Astrocyte of the hippocampus (primary cell): ENCODE measurements around the gene SLC36A4.
"Not testable (repeated sequence)": the region's sequence is repeated elsewhere in the genome, so short reads cannot be mapped to it uniquely, and the experiment has no call there.

Experiments
- DNase-seq: peaks from one replicate; pipeline ENCODE4 v3.0.0; 2011; ENCODE audit warnings: low read depth, low spot score

SLC36A4 gene

GRCh38 chr11:93197380-93198214, at the start of gene SLC36A4:
Gene SLC36A4, minus strand, starts transcription at chr11:93197991. Its CDS starts 159 bp downstream, at chr11:93197832.
- DNase-seq = peak; percentile 95

DNA sequence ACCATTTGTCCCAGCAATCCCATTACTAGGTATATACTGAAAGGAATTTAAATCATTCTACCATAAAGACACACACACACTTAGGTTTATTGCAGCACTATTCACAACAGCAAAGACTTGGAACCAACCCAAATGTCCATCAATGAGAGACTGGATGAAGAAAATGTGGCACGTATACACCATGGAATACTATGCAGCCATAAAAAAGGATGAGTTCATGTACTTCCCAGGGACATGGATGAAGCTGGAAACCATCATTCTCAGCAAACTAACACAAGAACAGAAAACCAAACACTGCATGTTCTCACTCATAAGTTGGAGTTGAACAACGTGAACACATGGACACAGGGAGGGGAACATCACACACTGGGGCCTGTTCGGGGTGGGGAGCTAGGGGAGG, 49.0 kb upstream of the SLC36A4 start:
- not testable (repeated sequence) for DNase-seq

GRCh38 chr11:93244018-93244417, 46.2 kb upstream of the SLC36A4 start:
- no peak for DNase-seq

- no peak for DNase-seq
These were observed 42.2 kb upstream of the SLC36A4 start for GRCh38 chr11:93239966-93240365.

DNA sequence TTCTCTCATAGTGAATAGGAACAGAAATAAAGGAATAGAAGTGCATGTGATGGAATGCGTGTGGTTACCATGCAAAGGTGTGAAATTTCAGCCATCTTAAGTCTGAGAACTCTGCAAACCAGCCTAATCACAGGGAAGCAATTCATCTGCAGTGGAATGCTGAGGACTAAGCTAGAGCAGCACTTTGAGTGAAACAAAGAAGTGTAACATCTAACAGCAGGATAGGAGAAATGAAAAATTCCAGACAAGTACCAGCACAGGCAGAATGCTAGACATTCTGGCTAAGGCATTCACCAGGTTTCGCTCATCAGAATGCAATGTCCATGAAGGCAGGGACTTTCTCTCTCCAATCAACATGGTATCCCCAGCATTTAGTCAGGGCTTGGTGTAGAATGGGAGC, 41.2 kb upstream of the SLC36A4 start:
- DNase-seq = no peak

DNA sequence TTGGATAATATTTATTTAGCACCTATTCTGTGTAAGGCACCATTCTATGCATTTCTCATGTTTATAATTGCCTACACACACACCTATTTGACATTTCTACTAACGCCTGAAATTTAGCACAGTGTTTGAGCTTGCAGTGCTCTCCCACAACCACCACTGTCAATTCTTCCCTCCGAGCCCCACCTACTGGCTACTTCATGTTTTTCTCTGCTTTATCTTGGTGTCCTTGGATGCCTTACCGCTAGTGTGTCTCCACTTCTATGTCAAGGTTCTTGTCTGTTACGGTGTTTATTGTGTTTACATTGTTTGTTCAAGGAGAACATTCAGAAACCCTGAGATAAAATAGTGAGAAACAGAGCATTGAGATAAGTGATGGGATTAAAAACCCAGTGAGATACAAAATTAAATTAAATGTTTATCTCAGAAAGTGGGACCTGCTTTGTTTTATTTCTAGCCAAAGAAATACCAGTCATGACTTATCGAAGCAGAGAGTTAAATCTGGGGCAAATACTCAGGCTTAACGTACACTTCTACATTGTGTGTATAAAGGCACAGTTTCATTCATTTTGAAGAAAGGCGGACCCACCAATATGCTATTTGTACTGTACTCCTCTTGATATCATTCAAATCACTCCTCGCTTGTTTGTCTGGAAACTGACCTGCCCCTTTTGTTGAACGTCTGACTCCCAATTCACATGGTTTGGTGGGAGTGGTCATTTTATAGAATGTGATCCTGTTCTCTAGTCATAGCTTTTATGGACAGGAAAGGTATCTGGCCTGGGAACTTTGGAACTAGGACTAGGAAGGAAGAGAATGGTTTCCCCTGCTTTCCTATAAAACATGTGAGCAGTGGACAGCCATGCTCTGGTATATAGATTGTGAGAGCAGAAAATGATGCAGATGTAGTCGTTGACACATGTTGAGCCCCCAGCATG, 39.2 kb upstream of the SLC36A4 start:
- peak; percentile 65 for DNase-seq

- peak; percentile 91 for DNase-seq
These were observed 36.9 kb upstream of the SLC36A4 start for GRCh38 chr11:93234602-93235207.

- no peak for DNase-seq
These were observed 32.1 kb upstream of the SLC36A4 start for GRCh38 chr11:93229876-93230275.

DNA sequence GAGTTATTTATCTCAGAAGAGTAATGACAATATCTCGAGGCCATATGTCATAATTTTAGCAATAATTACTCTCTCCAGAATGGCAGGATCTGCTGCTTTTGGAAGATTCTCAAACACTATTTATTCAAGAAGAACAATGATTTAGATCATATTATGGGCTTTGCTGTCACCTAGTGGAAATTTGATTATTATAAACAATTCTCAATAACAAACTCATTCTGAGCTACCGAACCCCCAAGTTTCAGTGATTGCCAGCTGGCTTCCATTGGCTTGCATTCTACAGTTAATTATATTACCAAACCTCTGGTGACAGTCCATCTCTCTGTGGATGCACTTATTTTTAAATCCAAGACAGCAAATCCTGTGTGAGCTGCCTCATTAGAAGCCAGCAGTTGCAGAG, 27.9 kb upstream of the SLC36A4 start:
- DNase-seq = peak; percentile 31

GRCh38 chr11:93221539-93221938, 23.7 kb upstream of the SLC36A4 start:
- no peak for DNase-seq

DNA sequence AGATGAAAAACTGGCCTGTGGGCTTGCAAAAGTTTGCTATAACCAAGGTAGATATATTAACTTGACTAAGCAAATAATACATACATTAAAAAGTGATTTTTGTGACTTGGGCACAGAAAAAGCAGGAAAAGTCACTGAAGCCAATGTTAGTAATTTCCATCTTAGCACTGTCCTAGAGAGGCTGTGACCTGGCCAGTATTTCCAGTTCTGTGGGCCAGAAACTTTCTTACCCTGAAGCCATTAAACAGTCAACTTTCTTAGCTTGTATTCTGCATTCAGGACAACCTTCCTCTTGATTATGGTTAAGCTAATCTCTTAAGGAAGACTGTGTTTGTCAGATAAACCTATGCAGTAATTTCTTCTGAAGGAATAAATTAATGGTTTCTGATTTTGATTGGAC, 22.3 kb upstream of the SLC36A4 start:
- no peak for DNase-seq

- no peak for DNase-seq
These were observed 21.6 kb upstream of the SLC36A4 start for GRCh38 chr11:93219440-93219839.

DNA sequence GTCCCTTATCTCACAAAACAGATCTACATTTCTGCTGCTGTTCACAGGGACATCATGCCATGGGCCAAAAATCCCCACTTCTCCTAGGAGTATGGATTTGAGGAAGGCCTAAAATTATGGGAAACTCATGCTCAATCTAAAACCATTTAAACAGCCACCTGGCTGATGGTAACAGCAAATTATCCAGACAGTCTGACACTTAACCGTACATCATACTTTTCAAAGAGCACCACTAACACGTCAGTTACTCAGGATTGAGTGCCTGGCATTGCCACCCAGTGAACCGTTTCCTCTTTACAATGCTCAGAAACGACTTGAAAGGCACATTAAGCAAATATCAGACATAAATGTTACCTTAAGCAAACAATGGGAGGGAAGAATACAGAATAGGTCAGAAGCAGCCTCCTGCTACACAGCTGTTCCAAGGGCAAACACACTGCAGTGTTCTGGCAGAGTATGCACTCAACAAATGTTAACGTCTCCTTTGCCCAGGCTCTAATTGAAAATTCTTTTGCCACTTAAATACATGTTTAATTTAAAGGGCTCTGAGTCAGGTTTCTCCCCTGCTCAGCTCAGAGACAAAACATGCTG, 18.8 kb upstream of the SLC36A4 start:
- no peak for DNase-seq

GRCh38 chr11:93213622-93214021, 15.8 kb upstream of the SLC36A4 start:
- no peak for DNase-seq

DNA sequence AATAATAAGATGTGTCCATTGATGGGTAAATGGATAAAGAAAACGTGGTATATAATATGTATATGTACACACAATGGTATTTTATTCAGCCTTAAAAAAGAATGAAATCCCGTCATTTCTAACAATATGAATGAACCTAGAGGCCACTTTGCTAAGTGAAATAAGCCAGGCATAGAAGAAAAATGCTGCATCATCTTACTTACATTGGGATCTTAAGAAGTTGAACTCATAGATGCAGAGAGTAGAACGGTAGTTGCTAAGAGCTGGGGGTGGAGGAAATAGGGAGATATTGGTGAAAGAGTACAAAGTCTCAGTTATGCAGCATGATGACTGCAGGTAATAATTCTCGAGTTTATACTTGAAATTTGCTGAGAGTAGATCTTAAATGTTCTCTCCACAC, 14.3 kb upstream of the SLC36A4 start:
- no peak for DNase-seq

DNA sequence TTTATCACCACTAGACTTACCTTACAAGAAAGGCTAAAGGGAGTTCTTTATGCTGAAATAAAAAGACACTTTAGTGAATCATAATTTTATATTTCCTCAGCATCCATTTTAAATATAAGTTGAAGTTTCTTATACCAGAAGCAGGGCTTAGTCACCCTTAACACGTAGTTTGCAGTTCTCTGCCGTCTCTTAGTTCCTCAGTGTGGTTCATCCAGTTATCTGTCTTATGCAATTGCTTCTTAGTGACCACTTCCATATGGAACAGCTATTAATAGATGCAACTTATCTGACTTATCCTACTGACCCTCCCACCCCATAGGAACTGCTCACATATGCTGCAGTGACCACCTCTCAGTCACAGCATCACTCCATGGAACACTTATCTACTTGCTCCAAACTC, 11.7 kb upstream of the SLC36A4 start:
- no peak for DNase-seq

- no peak for DNase-seq
These were observed 11.0 kb upstream of the SLC36A4 start for GRCh38 chr11:93208663-93209270.

DNA sequence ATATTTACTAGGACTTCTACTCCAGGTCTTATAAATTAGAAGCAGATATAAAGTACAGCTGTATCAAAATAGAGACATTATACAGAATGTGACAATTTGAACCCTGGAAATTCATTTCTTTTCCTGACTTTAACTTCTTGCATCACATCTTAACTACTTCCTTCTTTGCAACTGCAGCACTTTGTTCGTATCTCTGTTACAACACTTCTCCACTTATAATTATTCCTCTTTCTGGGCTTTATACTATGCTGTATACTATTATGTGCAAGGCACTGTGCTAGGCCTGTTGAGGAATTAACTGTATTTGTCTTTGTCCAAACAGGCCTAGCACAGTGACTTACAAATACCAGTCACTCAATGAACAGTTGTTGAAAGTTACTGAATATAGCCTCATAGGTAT, 1.8 kb upstream of the SLC36A4 start:
- DNase-seq = no peak

- DNase-seq = peak; percentile 53
These were observed 539 bp upstream of the SLC36A4 start for GRCh38 chr11:93198215-93198845.

DNA sequence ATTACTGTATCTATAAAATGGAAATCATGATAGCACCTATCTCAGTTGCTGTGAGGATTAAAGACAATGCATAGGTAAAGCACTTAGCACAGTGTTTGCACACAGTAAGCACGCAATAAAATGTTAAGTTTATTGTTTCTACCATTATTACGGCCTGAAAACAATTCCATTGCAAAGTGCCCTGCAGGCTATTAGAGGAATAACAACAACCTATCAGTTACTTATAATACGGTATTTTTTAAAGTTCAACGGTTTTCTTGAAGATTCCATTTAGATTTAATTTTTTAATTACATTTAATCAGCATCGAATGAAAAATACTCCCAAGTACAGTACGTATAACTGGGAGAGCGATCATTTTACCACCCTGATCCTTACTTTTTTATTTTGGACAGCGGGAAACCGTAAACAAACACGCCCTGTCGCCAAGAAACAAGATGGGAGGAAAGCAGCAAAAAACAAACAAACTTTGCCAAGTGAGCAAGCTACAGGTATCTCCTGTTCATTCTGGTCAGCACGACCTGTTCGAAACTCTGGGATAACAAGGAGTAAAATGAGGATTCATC, 893 bp downstream of the SLC36A4 start:
- DNase-seq = no peak
